HG02623 (cell line): Measurements from ENCODE around the gene RSPH10B2.
"Not testable (repeated sequence)": the region's sequence is repeated elsewhere in the genome, so short reads cannot be mapped to it uniquely, and the experiment has no call there.

Source experiments
- ATAC-seq: cut with Tn5 transposase; IDR thresholded peaks from one replicate; pipeline ENCODE4 v1.9.1; 2021; ENCODE audit warnings: moderate library complexity; ENCODE audit not compliant: unreplicated experiment

RSPH10B2 gene

GRCh38 chr7:6781581-6781980 is 27.7 kb downstream of the RSPH10B2 start:
- ATAC-seq = not testable (repeated sequence)

DNA sequence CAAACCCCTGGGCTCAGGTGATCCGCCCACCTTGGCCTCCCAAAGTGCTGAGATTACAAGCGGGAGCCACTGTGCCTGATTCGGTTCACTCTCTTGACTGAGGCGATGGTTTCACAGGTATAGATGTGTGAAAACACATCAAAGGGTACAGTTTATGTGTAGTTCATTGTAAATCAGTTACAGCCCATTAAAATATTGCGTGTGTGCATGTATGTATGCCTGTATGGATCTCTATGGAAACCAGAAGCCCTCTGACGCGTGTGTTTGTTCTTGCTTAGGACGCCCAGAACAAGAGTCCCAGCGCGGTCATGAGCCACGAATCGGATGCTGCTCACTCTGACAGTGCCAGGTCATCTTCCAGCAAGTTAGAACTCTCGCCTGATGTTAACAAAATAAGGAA is 35.5 kb downstream of the RSPH10B2 start:
- ATAC-seq = not testable (repeated sequence)

DNA sequence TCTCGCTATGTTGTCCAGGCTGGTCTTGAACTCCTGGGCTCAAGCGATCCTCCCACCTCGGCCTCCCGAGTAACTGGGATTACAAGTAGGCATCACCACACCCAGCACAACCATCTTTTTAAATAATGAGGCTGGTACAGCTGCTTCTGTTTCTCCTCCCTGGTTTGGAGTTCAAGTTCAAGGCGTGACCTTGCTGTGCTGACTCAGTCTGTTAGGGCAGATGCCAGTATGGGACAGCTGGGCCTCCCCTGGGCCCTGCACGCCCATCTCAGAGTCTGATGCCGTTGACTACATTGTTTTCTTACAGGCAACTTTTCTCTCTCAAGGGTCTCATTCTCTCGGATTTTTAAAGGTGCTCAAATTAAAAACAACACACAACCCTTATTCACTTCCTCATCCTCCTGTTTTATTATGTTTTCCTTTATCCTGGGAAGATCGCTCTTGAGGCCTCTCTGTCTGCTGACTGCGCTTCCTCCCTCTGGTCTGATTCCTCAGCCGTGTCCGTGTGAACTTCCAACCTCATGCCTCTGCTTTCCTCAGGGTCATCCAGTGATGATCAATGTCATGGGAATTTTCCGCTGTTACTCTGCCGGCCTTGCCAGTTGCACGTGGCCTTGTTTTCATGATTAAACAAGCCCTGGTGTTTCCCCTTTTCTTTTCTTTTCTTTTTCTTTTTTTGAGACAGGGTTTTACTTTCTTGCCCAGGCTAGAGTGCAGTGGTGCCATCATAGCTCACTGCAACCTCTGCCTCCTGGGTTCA is 38.4 kb downstream of the RSPH10B2 start:
- ATAC-seq = not testable (repeated sequence)

DNA sequence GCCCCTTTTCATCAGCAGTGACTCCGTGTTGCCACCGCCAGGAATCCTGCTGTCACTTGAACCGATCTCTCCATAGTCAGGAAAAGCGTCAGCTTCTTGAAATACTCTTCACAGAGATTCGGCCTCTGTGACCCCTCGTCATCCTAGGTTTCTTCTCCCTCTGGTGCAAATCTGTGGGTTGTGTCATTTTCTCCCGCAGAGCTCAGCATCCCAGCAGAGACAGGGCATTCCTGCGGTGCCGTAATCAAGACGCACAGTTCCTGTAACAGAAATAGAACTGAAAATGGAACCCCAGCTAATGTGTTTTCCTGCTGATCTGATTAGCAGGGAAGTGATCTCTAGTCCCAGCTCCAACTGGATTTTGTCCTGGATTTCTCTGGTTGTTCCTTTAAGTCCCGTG is 40.4 kb downstream of the RSPH10B2 start:
- ATAC-seq = not testable (repeated sequence)

DNA sequence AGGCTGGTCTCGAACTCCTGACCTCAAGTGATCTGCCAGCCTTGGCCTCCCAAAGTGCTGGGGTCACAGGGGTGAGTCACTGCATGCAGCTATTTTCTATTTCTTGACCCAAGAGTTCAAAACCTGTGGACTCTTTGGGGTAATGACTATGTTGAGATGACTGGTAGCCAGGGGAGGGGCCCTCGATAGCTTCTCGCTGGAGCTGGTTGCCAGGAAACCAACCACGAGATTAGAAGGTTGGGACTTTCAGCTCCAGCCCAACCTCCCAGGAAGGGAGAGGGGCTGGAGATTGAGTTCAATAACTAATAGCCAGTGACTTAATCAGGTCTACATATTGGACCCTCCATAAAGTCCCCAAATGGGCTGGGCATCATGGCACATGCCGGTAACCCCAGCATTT is 43.3 kb downstream of the RSPH10B2 start:
- ATAC-seq = not testable (repeated sequence)

GRCh38 chr7:6798047-6798446 is 44.1 kb downstream of the RSPH10B2 start:
- not testable (repeated sequence) for ATAC-seq

DNA sequence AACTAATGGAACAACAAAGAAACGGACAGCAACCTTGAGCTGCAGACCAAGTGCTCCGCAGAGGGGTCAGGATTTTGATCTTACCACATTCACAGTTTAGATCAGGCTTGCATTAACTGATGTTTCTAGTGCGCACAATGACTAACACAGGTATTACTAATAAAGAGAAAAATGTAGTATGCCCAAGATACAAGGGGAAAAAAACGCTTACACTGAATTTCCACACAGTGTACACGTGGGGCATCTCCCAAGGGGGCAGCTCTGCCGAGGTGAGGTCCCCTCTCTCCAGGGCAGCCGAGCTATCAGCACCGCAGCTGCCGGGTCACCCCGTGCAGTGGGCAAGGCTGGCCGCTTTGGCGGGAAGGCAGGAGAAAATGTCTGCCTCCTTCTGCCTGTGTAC is 46.0 kb downstream of the RSPH10B2 start:
- not testable (repeated sequence) for ATAC-seq

DNA sequence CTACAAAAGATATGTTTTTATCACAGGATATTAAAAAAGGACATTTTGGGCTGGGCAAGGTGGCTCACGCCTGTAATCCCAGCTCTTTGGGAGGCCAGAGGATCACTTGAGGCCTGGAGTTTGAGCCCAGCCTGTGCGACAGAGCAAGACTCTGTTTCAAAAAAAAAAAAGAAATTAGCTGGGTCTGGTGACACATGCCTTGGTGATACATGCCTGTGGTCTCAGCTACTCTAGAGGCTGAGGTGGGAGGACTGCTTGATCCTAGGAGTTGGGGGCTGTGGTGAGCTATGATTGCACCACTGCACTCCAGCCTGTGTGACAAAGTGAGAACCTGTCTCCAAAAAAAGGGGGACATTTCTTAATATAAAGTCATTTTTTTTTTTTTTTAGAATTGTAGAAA is 46.4 kb downstream of the RSPH10B2 start:
- not testable (repeated sequence) for ATAC-seq

DNA sequence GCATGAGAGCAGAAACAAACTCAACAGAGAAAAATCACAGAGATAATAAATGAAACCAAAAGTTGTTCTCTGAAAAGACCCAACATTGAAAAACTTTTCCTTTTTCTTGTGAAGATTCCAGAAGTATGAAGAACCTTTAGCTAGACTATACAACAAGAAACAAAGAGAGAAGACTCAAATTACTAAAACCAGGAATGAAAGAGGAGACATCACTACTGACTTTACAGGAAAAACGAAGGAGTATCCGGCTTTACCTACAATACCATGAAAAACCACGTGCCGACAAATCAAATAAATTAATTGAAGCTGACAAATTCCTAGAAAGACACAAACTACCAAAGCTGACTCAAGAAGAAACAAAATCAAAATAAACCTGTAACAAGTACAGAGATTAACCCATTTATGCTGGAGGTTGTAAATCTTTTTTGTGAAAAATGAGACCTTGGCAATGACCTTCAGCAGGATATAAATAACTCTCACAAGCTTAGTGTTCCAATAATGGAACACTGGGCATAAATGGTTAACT is 53.6 kb downstream of the RSPH10B2 start:
- not testable (repeated sequence) for ATAC-seq

- not testable (repeated sequence) for ATAC-seq
Measured at GRCh38 chr7:6807959-6808358, 54.1 kb downstream of the RSPH10B2 start.

DNA sequence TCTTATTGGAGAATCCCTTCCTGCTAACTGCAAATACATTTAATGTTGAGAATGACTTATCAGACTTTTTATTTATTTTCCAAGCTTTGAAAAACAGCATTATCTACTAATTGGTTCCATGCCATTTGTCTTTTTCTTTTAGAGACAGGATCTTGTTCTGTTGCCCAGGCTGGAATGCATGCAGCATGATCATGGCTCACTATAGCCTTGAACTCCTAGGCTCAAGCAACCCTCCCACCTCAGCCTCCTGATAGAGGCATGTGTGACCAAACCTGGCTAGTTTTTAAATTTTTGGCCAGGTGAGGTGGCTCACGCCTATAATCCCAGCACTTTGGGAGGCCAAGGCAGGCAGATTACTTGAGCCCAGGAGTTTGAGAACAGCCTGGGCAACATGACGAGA is 59.1 kb downstream of the RSPH10B2 start:
- ATAC-seq = not testable (repeated sequence)

GRCh38 chr7:6815470-6815869 is 61.6 kb downstream of the RSPH10B2 start:
- ATAC-seq = not testable (repeated sequence)

DNA sequence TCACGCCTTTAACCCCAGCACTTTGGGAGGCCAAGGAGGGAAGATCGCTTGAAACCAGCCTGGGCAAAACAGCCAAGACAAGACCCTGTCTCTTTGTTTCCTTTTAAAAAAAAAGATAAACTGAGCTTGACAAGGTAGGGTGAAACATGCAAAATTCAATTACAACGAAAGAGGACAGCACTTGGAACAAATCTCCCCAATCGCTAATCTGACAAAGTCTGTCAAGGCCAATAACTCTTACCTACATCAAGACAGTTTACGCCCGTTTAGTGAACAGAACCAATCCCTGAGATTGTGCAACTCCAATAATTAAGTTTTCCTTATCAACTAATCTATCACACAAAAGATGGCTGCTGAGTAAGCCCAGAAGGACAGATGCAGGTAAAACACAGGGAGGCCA is 67.7 kb downstream of the RSPH10B2 start:
- not testable (repeated sequence) for ATAC-seq

- peak; percentile 36 for ATAC-seq
Measured at GRCh38 chr7:6825236-6826125, 71.6 kb downstream of the RSPH10B2 start.

DNA sequence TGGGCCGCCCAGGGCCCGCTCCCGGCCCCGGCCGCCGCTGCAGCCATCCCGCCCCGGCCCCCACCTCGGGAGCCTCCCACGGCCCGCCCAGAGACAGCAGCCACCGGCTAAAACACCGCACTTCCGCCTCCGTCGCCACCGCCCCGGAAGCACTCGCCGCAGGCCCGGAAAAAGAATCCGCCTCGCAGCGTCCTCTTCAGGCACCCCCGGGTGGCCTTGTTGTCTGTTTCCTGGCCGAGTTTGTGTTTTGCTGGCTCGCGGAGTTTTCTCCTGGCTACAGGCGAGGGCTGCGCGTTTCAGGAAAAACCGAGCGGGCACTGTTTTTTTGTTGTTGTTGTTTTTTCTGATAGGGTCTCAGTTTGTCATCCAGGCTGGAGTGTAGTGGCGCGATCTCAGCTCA is 72.2 kb downstream of the RSPH10B2 start, which contains the start of gene CCZ1B:
Gene CCZ1B (minus strand): TSS at position 125 of the 400 bp plus-strand sequence. CDS start 78 bp downstream, at position 47.
- ATAC-seq = peak; percentile 99

DNA sequence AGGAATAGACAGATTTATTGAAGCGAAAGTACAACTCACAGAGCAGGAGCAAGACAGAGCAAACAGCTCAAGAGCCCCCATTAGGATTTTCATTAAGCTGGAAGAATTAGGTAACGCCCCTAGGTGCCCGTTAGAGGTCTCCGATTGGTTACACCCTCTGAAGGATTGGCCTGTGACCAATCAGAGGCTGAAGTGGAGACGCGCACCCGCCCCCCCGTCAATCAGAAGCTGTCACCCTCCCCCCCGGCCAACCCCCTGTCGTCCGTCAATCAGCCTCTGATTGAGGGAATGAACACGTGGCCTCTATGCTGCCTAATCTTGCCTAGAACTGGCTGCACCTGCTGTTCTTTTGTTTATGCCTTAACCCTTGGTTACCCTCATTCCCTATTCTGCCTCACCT is 73.3 kb downstream of the RSPH10B2 start:
- not testable (repeated sequence) for ATAC-seq

- not testable (repeated sequence) for ATAC-seq
Measured at GRCh38 chr7:6829616-6830015, 75.7 kb downstream of the RSPH10B2 start.

DNA sequence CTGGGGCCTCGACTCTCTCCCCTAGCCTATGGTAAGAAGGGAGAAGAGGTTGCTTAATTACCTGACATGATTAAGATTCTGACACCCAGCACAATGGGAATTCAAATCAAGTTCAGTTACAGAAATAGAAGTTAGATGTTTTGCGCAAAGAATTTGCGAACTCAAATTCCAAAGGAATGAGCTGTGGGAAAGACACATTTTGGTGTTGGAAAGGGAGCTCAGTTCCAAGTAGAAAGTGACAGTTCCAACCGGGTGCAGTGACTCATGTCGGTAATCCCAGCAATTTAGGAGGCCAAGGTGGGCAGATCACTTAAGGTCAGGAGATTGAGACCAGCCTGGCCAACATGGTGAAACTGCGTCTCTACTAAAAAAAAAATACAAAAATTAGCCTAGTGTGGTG is 76.1 kb downstream of the RSPH10B2 start:
- not testable (repeated sequence) for ATAC-seq

DNA sequence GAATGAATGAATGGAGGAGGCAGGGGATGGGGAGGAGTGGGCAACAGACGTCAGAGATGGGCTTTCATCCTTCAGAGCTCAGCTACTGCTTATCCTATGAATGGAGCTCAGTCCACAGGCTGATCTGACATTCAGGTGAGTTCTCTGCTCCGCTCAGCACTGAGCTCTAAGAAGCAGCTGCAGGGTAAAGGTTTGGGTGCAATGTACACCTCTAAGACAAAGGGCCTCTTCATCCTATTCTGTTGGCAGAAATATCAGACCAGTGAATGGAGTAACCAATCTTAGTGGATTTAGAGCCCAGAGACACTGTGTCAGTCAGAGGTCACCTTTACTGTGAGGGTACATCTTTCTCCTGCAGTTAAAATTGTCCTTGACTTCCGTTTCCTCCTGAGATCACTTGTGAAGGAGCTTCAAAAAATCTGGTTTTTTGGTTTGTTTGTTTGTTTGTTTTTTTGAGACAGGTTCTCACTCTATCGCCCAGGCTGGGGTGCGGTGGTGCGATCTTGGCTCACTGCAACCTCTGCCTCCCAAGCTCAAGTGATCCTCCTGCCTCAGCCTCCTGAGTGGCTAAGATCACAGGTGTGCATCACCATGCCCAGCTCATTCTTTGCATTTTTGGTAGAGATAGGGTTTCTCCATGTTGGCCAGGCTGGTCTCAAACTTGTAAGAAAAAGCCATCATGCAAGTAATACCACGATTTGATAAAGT is 77.3 kb downstream of the RSPH10B2 start:
- ATAC-seq = no peak

- no peak for ATAC-seq
Measured at GRCh38 chr7:6833636-6834035, 79.7 kb downstream of the RSPH10B2 start.

- ATAC-seq = not testable (repeated sequence)
Measured at GRCh38 chr7:6835521-6835920, 81.6 kb downstream of the RSPH10B2 start.
